Fibroblast of skin of left biceps (primary cell): Measurements from ENCODE around the gene ZNF653.

Experiments
- DNase-seq, 2 experiments: peaks; one replicate each; pipeline ENCODE4 v3.0.0-alpha.2; 2013; ENCODE audit warnings: low read depth in 2 of 2

The ZNF653 gene

GRCh38 chr19:11513946-11514345 lies 8.3 kb upstream of the ZNF653 start:
- no peak for DNase-seq

GRCh38 chr19:11510444-11510843 lies 4.8 kb upstream of the ZNF653 start:
- DNase-seq = no peak

GRCh38 chr19:11507370-11508078 lies 1.9 kb upstream of the ZNF653 start:
- DNase-seq = no peak

- no peak for DNase-seq
These were observed 1.3 kb upstream of the ZNF653 start for GRCh38 chr19:11506967-11507366.

GRCh38 chr19:11506101-11506555 lies 489 bp upstream of the ZNF653 start:
- DNase-seq = no peak

GRCh38 chr19:11505032-11505503 lies 571 bp downstream of the ZNF653 start:
- peak; percentile 83 to 84 for DNase-seq

- DNase-seq = no peak
These were observed 1.1 kb downstream of the ZNF653 start for GRCh38 chr19:11504502-11505031.

GRCh38 chr19:11499890-11500420 lies 5.7 kb downstream of the ZNF653 start:
- DNase-seq = no peak

- DNase-seq = no peak
These were observed 6.4 kb downstream of the ZNF653 start for GRCh38 chr19:11499220-11499726.

- DNase-seq = peak in 1 of 2 experiments; percentile 43
These were observed 9.1 kb downstream of the ZNF653 start for GRCh38 chr19:11496391-11497163.

GRCh38 chr19:11495885-11496284 lies 9.8 kb downstream of the ZNF653 start:
- DNase-seq = no peak

GRCh38 chr19:11495481-11495880 lies 10.2 kb downstream of the ZNF653 start:
- no peak for DNase-seq

GRCh38 chr19:11494634-11495285 lies 10.9 kb downstream of the ZNF653 start:
- DNase-seq = no peak

GRCh38 chr19:11489378-11489777 lies 16.3 kb downstream of the ZNF653 start:
- no peak for DNase-seq

GRCh38 chr19:11486661-11487503 lies 18.8 kb downstream of the ZNF653 start:
- no peak for DNase-seq

- no peak for DNase-seq
These were observed 20.3 kb downstream of the ZNF653 start for GRCh38 chr19:11485245-11485837.

GRCh38 chr19:11483366-11484111 lies 22.1 kb downstream of the ZNF653 start:
- no peak for DNase-seq

- peak in 1 of 2 experiments; percentile 37 for DNase-seq
These were observed 23.1 kb downstream of the ZNF653 start for GRCh38 chr19:11482384-11483050.
